ENCODE data around the gene FYN.

Gene FYN

GRCh38 chr6:111849298-111849697, 24.0 kb downstream of the FYN start:
- Histone ChIP-seq H3K4me3 (ENCODE audit: low read depth in 1 of 2, low read length in 2 of 2) (no peak overlapping the region), H3K27me3 (ENCODE audit: control insufficient read depth in 1 of 2, insufficient read depth in 2 of 2, low read length in 2 of 2) (no peaks in the 10 kb centered on the region), H3K36me3 (ENCODE audit: insufficient read depth, low read length) (peaks cover 3% of the 10 kb centered on the region), H3K4me1 (ENCODE audit: insufficient read depth, low read length) (peaks cover 64% of the 10 kb centered on the region), H3K9me3 (ENCODE audit: low read length) (no peaks in the 10 kb centered on the region), H3K27ac (ENCODE audit: low read depth, low read length) (no peak overlapping the region), H3K9ac (ENCODE audit: low read length) (no peak overlapping the region)

- H3K9me3 ChIP-seq (ENCODE audit: low read length) = no peaks in the 10 kb centered on the region
- H3K27me3 ChIP-seq (ENCODE audit: control insufficient read depth in 1 of 2, insufficient read depth in 2 of 2, low read length in 2 of 2) = no peaks in the 10 kb centered on the region
- H3K4me1 ChIP-seq (ENCODE audit: insufficient read depth, low read length) = peaks cover 64% of the 10 kb centered on the region
- no peak overlapping the region for H3K9ac ChIP-seq (ENCODE audit: low read length)
- H3K27ac ChIP-seq (ENCODE audit: low read depth, low read length) = no peak overlapping the region
- no peak overlapping the region for H3K4me3 ChIP-seq (ENCODE audit: low read depth in 1 of 2, low read length in 2 of 2)
- peaks cover 3% of the 10 kb centered on the region for H3K36me3 ChIP-seq (ENCODE audit: insufficient read depth, low read length)
These were observed 24.9 kb downstream of the FYN start for GRCh38 chr6:111848262-111848812.

GRCh38 chr6:111846492-111847409, 26.5 kb downstream of the FYN start:
- no peak overlapping the region for H3K9ac ChIP-seq (ENCODE audit: low read length)
- H3K27me3 ChIP-seq (ENCODE audit: control insufficient read depth in 1 of 2, insufficient read depth in 2 of 2, low read length in 2 of 2) = no peaks in the 10 kb centered on the region
- no peak overlapping the region for H3K4me3 ChIP-seq (ENCODE audit: low read depth in 1 of 2, low read length in 2 of 2)
- H3K27ac ChIP-seq (ENCODE audit: low read depth, low read length) = no peak overlapping the region
- H3K36me3 ChIP-seq (ENCODE audit: insufficient read depth, low read length) = peaks cover 3% of the 10 kb centered on the region
- H3K9me3 ChIP-seq (ENCODE audit: low read length) = no peaks in the 10 kb centered on the region
- H3K4me1 ChIP-seq (ENCODE audit: insufficient read depth, low read length) = peaks cover 52% of the 10 kb centered on the region

DNA sequence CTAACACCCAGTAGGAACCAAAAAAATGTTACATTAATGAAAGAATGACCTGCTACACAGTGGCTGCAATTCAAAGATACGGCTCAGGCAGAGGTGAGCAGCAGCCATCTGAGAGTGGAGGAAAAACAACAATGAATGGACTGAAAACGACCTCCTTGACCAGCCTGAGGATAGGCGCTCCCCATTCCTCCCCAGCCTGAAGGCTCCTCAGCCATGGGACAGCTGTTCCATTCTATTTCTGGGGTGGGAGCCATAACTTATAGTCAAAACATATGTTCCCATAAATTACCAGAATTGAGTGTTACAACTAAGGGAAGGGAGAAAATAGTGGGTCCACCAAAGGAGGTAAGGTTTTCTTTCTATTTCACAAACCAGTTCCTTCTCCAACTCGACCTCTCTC, 27.2 kb downstream of the FYN start:
- Histone ChIP-seq H3K36me3 (ENCODE audit: insufficient read depth, low read length) (peaks cover 3% of the 10 kb centered on the region), H3K4me3 (ENCODE audit: low read depth in 1 of 2, low read length in 2 of 2) (no peak overlapping the region), H3K27me3 (ENCODE audit: control insufficient read depth in 1 of 2, insufficient read depth in 2 of 2, low read length in 2 of 2) (no peaks in the 10 kb centered on the region), H3K27ac (ENCODE audit: low read depth, low read length) (no peak overlapping the region), H3K9ac (ENCODE audit: low read length) (no peak overlapping the region), H3K4me1 (ENCODE audit: insufficient read depth, low read length) (peaks cover 45% of the 10 kb centered on the region), H3K9me3 (ENCODE audit: low read length) (no peaks in the 10 kb centered on the region)

DNA sequence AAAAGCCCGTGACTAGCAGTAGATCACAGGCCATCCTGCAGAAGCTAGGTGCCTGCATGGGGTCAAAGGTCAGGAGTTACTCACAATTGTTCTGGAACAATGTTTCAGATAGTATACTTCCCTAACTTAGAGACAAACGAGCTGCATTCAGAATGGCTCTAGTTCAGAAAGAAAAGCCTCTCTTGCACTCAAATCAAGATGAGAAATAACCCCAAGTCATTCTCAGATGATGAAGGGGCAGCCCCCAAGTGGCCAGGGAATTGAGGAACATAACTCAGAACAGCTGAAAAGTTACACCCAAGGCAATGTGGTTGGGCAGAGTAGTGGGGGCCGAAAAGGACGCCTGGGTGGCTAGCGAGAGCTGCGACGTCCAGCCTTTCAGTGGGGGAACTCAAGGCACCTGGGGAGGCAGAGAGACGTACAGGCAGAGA, 27.8 kb downstream of the FYN start:
- Histone ChIP-seq H3K9me3 (ENCODE audit: low read length) (no peaks in the 10 kb centered on the region), H3K4me3 (ENCODE audit: low read depth in 1 of 2, low read length in 2 of 2) (no peak overlapping the region), H3K27me3 (ENCODE audit: control insufficient read depth in 1 of 2, insufficient read depth in 2 of 2, low read length in 2 of 2) (no peaks in the 10 kb centered on the region), H3K36me3 (ENCODE audit: insufficient read depth, low read length) (peaks cover 3% of the 10 kb centered on the region), H3K4me1 (ENCODE audit: insufficient read depth, low read length) (peaks cover 39% of the 10 kb centered on the region), H3K9ac (ENCODE audit: low read length) (no peak overlapping the region), H3K27ac (ENCODE audit: low read depth, low read length) (no peak overlapping the region)

DNA sequence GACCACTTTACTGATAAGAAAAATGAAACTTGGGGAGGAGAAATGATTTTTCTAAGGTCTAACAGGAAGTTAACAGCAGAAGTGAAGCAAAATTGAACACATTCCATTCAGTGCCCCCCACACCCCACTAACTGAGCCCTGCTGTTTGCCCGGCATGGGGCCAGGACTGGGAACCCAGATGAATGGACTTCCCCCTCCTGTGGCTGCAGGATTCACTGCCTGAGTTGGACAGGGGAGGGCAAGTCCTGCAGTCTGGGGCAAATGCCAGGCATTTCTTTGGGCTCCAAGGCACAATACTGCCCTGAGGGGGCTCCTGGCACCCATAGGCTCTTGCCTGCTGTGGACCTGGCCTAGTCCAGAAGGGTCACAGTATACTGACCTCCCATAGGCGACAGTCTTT, 28.3 kb downstream of the FYN start:
- no peaks in the 10 kb centered on the region for H3K27me3 ChIP-seq (ENCODE audit: control insufficient read depth in 1 of 2, insufficient read depth in 2 of 2, low read length in 2 of 2)
- H3K36me3 ChIP-seq (ENCODE audit: insufficient read depth, low read length) = peaks cover 3% of the 10 kb centered on the region
- H3K27ac ChIP-seq (ENCODE audit: low read depth, low read length) = no peak overlapping the region
- no peaks in the 10 kb centered on the region for H3K9me3 ChIP-seq (ENCODE audit: low read length)
- H3K4me3 ChIP-seq (ENCODE audit: low read depth in 1 of 2, low read length in 2 of 2) = no peak overlapping the region
- peaks cover 36% of the 10 kb centered on the region for H3K4me1 ChIP-seq (ENCODE audit: insufficient read depth, low read length)
- H3K9ac ChIP-seq (ENCODE audit: low read length) = no peak overlapping the region

- no peaks in the 10 kb centered on the region for H3K27me3 ChIP-seq (ENCODE audit: control insufficient read depth in 1 of 2, insufficient read depth in 2 of 2, low read length in 2 of 2)
- no peak overlapping the region for H3K9ac ChIP-seq (ENCODE audit: low read length)
- H3K4me3 ChIP-seq (ENCODE audit: low read depth in 1 of 2, low read length in 2 of 2) = no peak overlapping the region
- H3K9me3 ChIP-seq (ENCODE audit: low read length) = no peaks in the 10 kb centered on the region
- peaks cover 36% of the 10 kb centered on the region for H3K4me1 ChIP-seq (ENCODE audit: insufficient read depth, low read length)
- H3K27ac ChIP-seq (ENCODE audit: low read depth, low read length) = no peak overlapping the region
- H3K36me3 ChIP-seq (ENCODE audit: insufficient read depth, low read length) = peaks cover 3% of the 10 kb centered on the region
These were observed 28.9 kb downstream of the FYN start for GRCh38 chr6:111844376-111844775.

- Histone ChIP-seq H3K36me3 (ENCODE audit: insufficient read depth, low read length) (peaks cover 3% of the 10 kb centered on the region), H3K27me3 (ENCODE audit: control insufficient read depth in 1 of 2, insufficient read depth in 2 of 2, low read length in 2 of 2) (no peaks in the 10 kb centered on the region), H3K27ac (ENCODE audit: low read depth, low read length) (no peak overlapping the region), H3K4me1 (ENCODE audit: insufficient read depth, low read length) (peaks cover 36% of the 10 kb centered on the region), H3K9me3 (ENCODE audit: low read length) (no peaks in the 10 kb centered on the region), H3K4me3 (ENCODE audit: low read depth in 1 of 2, low read length in 2 of 2) (no peak overlapping the region), H3K9ac (ENCODE audit: low read length) (no peak overlapping the region)
These were observed 29.7 kb downstream of the FYN start for GRCh38 chr6:111843347-111844147.

- H3K27me3 ChIP-seq (ENCODE audit: control insufficient read depth in 1 of 2, insufficient read depth in 2 of 2, low read length in 2 of 2) = no peaks in the 10 kb centered on the region
- H3K9me3 ChIP-seq (ENCODE audit: low read length) = no peaks in the 10 kb centered on the region
- no peak overlapping the region for H3K4me3 ChIP-seq (ENCODE audit: low read depth in 1 of 2, low read length in 2 of 2)
- H3K27ac ChIP-seq (ENCODE audit: low read depth, low read length) = no peak overlapping the region
- peaks cover 31% of the 10 kb centered on the region for H3K4me1 ChIP-seq (ENCODE audit: insufficient read depth, low read length)
- H3K36me3 ChIP-seq (ENCODE audit: insufficient read depth, low read length) = peaks cover 3% of the 10 kb centered on the region
- no peak overlapping the region for H3K9ac ChIP-seq (ENCODE audit: low read length)
These were observed 30.4 kb downstream of the FYN start for GRCh38 chr6:111842891-111843290.

DNA sequence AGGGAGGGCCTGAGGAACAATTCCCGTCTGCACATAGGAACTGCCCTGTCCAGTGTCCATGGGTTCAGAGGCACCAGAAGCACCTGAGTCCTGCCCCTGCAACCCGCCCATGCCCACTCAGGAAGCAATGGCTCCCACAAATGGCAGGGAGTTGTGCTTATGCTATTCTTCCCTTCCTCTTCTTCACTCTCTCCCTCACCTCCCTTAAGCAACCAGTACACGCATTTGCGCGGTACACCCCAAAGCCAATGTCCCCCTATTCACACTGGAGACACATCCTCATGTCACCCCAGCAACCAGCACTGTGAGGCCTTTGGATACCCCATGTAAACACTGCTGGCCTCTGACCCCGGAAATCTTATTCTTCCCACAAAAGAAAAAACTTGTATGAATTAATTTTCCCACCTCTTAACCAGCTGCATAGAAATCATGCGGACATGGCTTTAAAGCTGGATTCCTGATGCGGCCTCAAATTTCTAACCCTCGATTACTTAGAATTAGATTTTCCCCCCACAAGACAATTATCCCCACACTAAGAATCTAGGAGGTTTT, 30.9 kb downstream of the FYN start:
- Histone ChIP-seq H3K9ac (ENCODE audit: low read length) (no peak overlapping the region), H3K27me3 (ENCODE audit: control insufficient read depth in 1 of 2, insufficient read depth in 2 of 2, low read length in 2 of 2) (no peaks in the 10 kb centered on the region), H3K27ac (ENCODE audit: low read depth, low read length) (no peak overlapping the region), H3K9me3 (ENCODE audit: low read length) (no peaks in the 10 kb centered on the region), H3K4me3 (ENCODE audit: low read depth in 1 of 2, low read length in 2 of 2) (no peak overlapping the region), H3K4me1 (ENCODE audit: insufficient read depth, low read length) (peaks cover 26% of the 10 kb centered on the region), H3K36me3 (ENCODE audit: insufficient read depth, low read length) (peaks cover 3% of the 10 kb centered on the region)

DNA sequence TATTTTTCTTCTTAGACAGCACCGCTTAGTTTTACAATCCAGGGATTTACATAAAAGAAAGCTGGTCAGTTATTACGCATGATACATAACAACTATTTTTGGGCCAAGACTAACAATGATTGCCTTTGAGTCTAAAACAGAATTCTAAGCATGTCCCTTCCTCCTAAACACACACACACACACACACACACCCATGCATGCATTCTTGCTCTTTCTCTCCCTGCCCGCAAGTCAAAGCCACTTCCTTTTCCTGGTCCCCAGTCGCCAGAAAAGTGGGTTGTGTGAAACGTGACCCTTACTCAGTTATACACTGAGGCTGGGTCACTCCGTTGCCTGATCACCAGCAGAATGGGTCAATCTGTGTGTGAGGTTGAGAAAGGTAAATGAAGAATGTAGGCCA, 31.4 kb downstream of the FYN start:
- Histone ChIP-seq H3K9ac (ENCODE audit: low read length) (no peak overlapping the region), H3K27me3 (ENCODE audit: control insufficient read depth in 1 of 2, insufficient read depth in 2 of 2, low read length in 2 of 2) (no peaks in the 10 kb centered on the region), H3K27ac (ENCODE audit: low read depth, low read length) (no peak overlapping the region), H3K4me1 (ENCODE audit: insufficient read depth, low read length) (peaks cover 21% of the 10 kb centered on the region), H3K36me3 (ENCODE audit: insufficient read depth, low read length) (peaks cover 3% of the 10 kb centered on the region), H3K4me3 (ENCODE audit: low read depth in 1 of 2, low read length in 2 of 2) (no peak overlapping the region), H3K9me3 (ENCODE audit: low read length) (no peaks in the 10 kb centered on the region)
